Fibroblast of gingiva (primary cell): ENCODE measurements around the gene ATF1.
"Not testable (repeated sequence)": the region's sequence is repeated elsewhere in the genome, so short reads cannot be mapped to it uniquely, and the experiment has no call there.

ENCODE experiments used
- DNase-seq: peaks from one replicate; pipeline ENCODE4 v3.0.0-alpha.2; 2011; ENCODE audit warnings: low read depth

ATF1 gene

GRCh38 chr12:50753232-50753769 is 10.6 kb upstream of the ATF1 start:
- no peak for DNase-seq

GRCh38 chr12:50764286-50765094 is 589 bp downstream of the ATF1 start:
- peak; percentile 36 for DNase-seq

- DNase-seq: peak; percentile 44
Measured at GRCh38 chr12:50765095-50765911, 1.4 kb downstream of the ATF1 start.

- no peak for DNase-seq
Measured at GRCh38 chr12:50768391-50768790, 4.5 kb downstream of the ATF1 start.

- DNase-seq: not testable (repeated sequence)
Measured at GRCh38 chr12:50768813-50769212, 4.9 kb downstream of the ATF1 start.

GRCh38 chr12:50771409-50771808 is 7.5 kb downstream of the ATF1 start:
- no peak for DNase-seq

- DNase-seq: no peak
Measured at GRCh38 chr12:50772470-50772869, 8.6 kb downstream of the ATF1 start.

- no peak for DNase-seq
Measured at GRCh38 chr12:50772877-50773276, 9.0 kb downstream of the ATF1 start.

- no peak for DNase-seq
Measured at GRCh38 chr12:50775251-50775650, 11.3 kb downstream of the ATF1 start.

- no peak for DNase-seq
Measured at GRCh38 chr12:50776749-50777728, 13.1 kb downstream of the ATF1 start.

- DNase-seq: no peak
Measured at GRCh38 chr12:50778663-50779590, 15.0 kb downstream of the ATF1 start.

- DNase-seq: no peak
Measured at GRCh38 chr12:50780013-50780412, 16.1 kb downstream of the ATF1 start.

- no peak for DNase-seq
Measured at GRCh38 chr12:50784501-50784900, 20.6 kb downstream of the ATF1 start.

GRCh38 chr12:50785406-50786001 is 21.6 kb downstream of the ATF1 start:
- peak; percentile 50 for DNase-seq

GRCh38 chr12:50786498-50787231 is 22.8 kb downstream of the ATF1 start:
- peak; percentile 93 for DNase-seq

GRCh38 chr12:50787618-50788017 is 23.7 kb downstream of the ATF1 start:
- DNase-seq: no peak

- peak; percentile 87 for DNase-seq
Measured at GRCh38 chr12:50788561-50788960, 24.7 kb downstream of the ATF1 start.

GRCh38 chr12:50790081-50790480 is 26.2 kb downstream of the ATF1 start:
- no peak for DNase-seq

- no peak for DNase-seq
Measured at GRCh38 chr12:50799908-50800307, 36.0 kb downstream of the ATF1 start.
